H1 (cell line): ENCODE data around the gene DDR2.

Source experiments
- BRCA1 ChIP-seq: IDR thresholded peaks from 2 replicates; pipeline ENCODE4 v1.6.1; 2012; ENCODE audit warnings: low read depth, low read length, improper control_type of control experiment
- CTCF ChIP-seq, 3 experiments: IDR thresholded peaks; 1 replicate in 2 of 3; 2 replicates in 1 of 3; pipeline versions ENCODE4 v1.5.1 to v1.6.1; 2011; ENCODE audit warnings: low read length in 3 of 3, mild to moderate bottlenecking in 3 of 3, inconsistent platforms in 2 of 3, low read depth in 1 of 3, moderate library complexity in 1 of 3; ENCODE audit not compliant: insufficient read depth in 1 of 3; ENCODE audit errors: control extremely low read depth in 1 of 3
- EP300 ChIP-seq, 2 experiments: IDR thresholded peaks; 1 replicate in 1 of 2; 2 replicates in 1 of 2; pipeline ENCODE4 v1.6.1; 2011 to 2012; ENCODE audit warnings: low read depth in 2 of 2, low read length in 2 of 2, mild to moderate bottlenecking in 2 of 2, borderline replicate concordance in 1 of 2, inconsistent platforms in 1 of 2, moderate library complexity in 1 of 2
- GABPA ChIP-seq: IDR thresholded peaks from 2 replicates; pipeline ENCODE4 v1.6.1; 2011; ENCODE audit warnings: mild to moderate bottlenecking, low read length, moderate library complexity, borderline replicate concordance; ENCODE audit not compliant: insufficient read depth
- RAD21 ChIP-seq, 2 experiments: IDR thresholded peaks in 1 of 2; conservative IDR thresholded peaks in 1 of 2; 2 replicates each; pipeline ENCODE4 v1.6.1; 2011; ENCODE audit warnings: low read depth in 2 of 2, low read length in 2 of 2, improper control_type of control experiment in 1 of 2, inconsistent platforms in 1 of 2, mild to moderate bottlenecking in 1 of 2, moderate library complexity in 1 of 2
- YY1 ChIP-seq: IDR thresholded peaks from 2 replicates; pipeline ENCODE4 v1.6.1; 2011; ENCODE audit warnings: low read depth, mild to moderate bottlenecking, low read length

GRCh38 chr1:162633081-162633762 lies 958 bp downstream of the DDR2 start:
- TF ChIP-seq GABPA (no peak), RAD21 (IDR thresholded peaks at IDR 0.05 in 1 of 2, conservative IDR thresholded peaks at IDR 0.05 in 1 of 2; ENCODE audit: low read depth in 2 of 2, low read length in 2 of 2) (no peak), EP300 (IDR thresholded peaks at IDR 0.05; ENCODE audit: borderline replicate concordance in 1 of 2, low read depth in 2 of 2, low read length in 2 of 2) (no peak), YY1 (no peak), CTCF (IDR thresholded peaks at IDR 0.05; ENCODE audit: control extremely low read depth in 1 of 3, insufficient read depth in 1 of 3, low read depth in 1 of 3, low read length in 3 of 3) (no peak), BRCA1 (no peak)
